Neural cell (in vitro differentiated cells): ENCODE measurements around the gene CLDN7.

Experiments
- CTCF ChIP-seq: fragments of 450-650 bp; IDR thresholded peaks from 2 replicates; pipeline ENCODE4 v1.5.1; 2014; ENCODE audit warnings: antibody characterized with exemption, mild to moderate bottlenecking, moderate library complexity; ENCODE audit not compliant: poor library complexity, severe bottlenecking
- EP300 ChIP-seq: fragments of 450-650 bp; conservative IDR thresholded peaks from 2 replicates; pipeline ENCODE4 v1.6.1; 2014; ENCODE audit warnings: antibody characterized with exemption, mild to moderate bottlenecking, moderate library complexity; ENCODE audit not compliant: poor library complexity, severe bottlenecking
- EZH2 ChIP-seq: fragments of 200-600, 300-800 bp; shearing (Covaris generic), sonication (generic); IDR thresholded peaks from 2 replicates; pipeline ENCODE4 v1.6.1; 2014; ENCODE audit warnings: antibody characterized with exemption, low read length, borderline replicate concordance, mild to moderate bottlenecking; ENCODE audit not compliant: insufficient read depth, poor library complexity, severe bottlenecking
- POLR2AphosphoS5 ChIP-seq: IDR thresholded peaks from 2 replicates; pipeline ENCODE4 v1.6.1; 2012
- RAD21 ChIP-seq: fragments of 450-650 bp; conservative IDR thresholded peaks from 2 replicates; pipeline ENCODE4 v1.6.1; 2014; ENCODE audit warnings: antibody characterized with exemption, mild to moderate bottlenecking, moderate library complexity
- SMC3 ChIP-seq: fragments of 450-650 bp; conservative IDR thresholded peaks from 2 replicates; pipeline ENCODE4 v1.6.1; 2014; ENCODE audit warnings: antibody characterized with exemption, mild to moderate bottlenecking, moderate library complexity; ENCODE audit not compliant: poor library complexity
- TAF1 ChIP-seq: IDR thresholded peaks from 2 replicates; pipeline ENCODE4 v1.6.1; 2012; ENCODE audit warnings: low read depth

GRCh38 chr17:7290685-7291084 lies 28.4 kb upstream of the CLDN7 start:
- TF ChIP-seq TAF1, result no peak
- no peak for TF ChIP-seq CTCF
- TF ChIP-seq EP300, result no peak
- TF ChIP-seq POLR2AphosphoS5, result no peak
- no peak for TF ChIP-seq EZH2
- TF ChIP-seq SMC3, result no peak
- no peak for TF ChIP-seq RAD21
